Epithelial cell of alveolus of lung (primary cell): ENCODE data around the gene CFAP300. TPM values are rescaled to one million over a fixed set of nuclear protein-coding genes. Genes with fewer than 3 reads are reported as not detected.

Experiments
- total RNA-seq: library from RNA; depleted of rRNA; stranded (reverse); fragments of >200 nt; gene quantifications from 2 replicates; pipeline ENCODE4 v1.2.1, GENCODE V29; 2015

CFAP300 gene
- total RNA-seq, result 5.0 and 16.8 TPM in 2 replicates

DNA sequence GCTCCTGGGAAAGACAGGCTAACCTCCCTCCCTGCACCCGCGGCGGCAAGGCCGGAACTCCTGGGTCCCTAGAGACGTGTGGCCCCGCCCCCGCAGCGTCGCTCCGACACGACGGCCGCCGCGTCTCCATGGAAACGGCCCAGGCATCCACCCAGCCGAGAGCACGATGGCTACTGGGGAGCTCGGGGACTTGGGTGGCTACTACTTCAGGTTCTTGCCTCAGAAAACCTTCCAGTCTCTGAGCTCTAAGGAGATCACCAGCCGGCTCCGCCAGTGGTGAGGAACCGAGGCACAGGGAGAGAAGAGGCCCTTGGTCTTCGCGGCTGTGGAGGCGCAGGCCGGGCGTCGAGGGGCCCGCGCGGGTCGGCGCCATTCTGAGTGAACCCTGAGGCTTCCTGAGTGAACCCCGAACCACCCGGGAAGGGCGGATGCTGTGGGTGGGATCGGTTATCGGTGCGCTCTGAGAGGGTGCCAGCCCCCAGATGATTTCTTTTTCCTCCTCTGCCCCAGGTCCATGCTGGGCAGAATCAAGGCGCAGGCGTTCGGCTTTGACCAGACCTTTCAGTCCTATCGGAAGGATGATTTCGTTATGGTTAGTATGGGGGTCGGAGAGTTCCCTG lies at the start of gene CFAP300:
CFAP300 (plus strand) TSS at position 133 of the 620 bp plus-strand sequence; CDS start at position 167, 34 bp downstream.

GRCh38 chr11:102109896-102110760 lies 62.9 kb downstream of the CFAP300 start, which contains the start of gene YAP1:
Gene YAP1, plus strand, starts transcription at chr11:102110447. Its CDS starts 402 bp downstream, at chr11:102110849.

Other genes with a start within 250 kb of the CFAP300 start
- 1.2 and 2.8 TPM in 2 replicates for gene CEP126, start 132.4 kb upstream of the CFAP300 start, total RNA-seq
- not detected in 2 replicates for gene ANGPTL5, start 130.9 kb upstream of the CFAP300 start, total RNA-seq
- gene YAP1, start 63.0 kb downstream of the CFAP300 start, total RNA-seq, result 112 and 193 TPM in 2 replicates